Glomerular visceral epithelial cell (primary cell): Measurements from ENCODE around the gene STAP2.
A peak's percentile ranks its signal among the peaks of the same experiment; 100 is the strongest.

Source experiments
- DNase-seq: peaks from one replicate; pipeline ENCODE4 v3.0.0-alpha.2; 2016; ENCODE audit errors: extremely low spot score

The STAP2 gene

GRCh38 chr19:4338441-4339355 lies at the start of gene STAP2:
Gene STAP2, minus strand, starts transcription at chr19:4338827. Its CDS starts 74 bp downstream, at chr19:4338753.
- DNase-seq: peak; percentile 76

- peak; percentile 45 for DNase-seq
Observed at GRCh38 chr19:4386041-4386782, 47.6 kb upstream of the STAP2 start.

- no peak for DNase-seq
Observed at GRCh38 chr19:4385291-4386040, 46.8 kb upstream of the STAP2 start.

GRCh38 chr19:4380254-4380727 lies 41.7 kb upstream of the STAP2 start:
- no peak for DNase-seq

GRCh38 chr19:4379383-4380253 lies 41.0 kb upstream of the STAP2 start:
- DNase-seq: peak; percentile 96

- no peak for DNase-seq
Observed at GRCh38 chr19:4378886-4379285, 40.3 kb upstream of the STAP2 start.

GRCh38 chr19:4376991-4377781 lies 38.6 kb upstream of the STAP2 start:
- DNase-seq: peak; percentile 56

- DNase-seq: no peak
Observed at GRCh38 chr19:4376671-4376990, 38.0 kb upstream of the STAP2 start.

- no peak for DNase-seq
Observed at GRCh38 chr19:4376028-4376670, 37.5 kb upstream of the STAP2 start.

GRCh38 chr19:4375164-4376027 lies 36.8 kb upstream of the STAP2 start:
- peak; percentile 70 for DNase-seq

- peak; percentile 91 for DNase-seq
Observed at GRCh38 chr19:4374498-4375163, 36.0 kb upstream of the STAP2 start.

GRCh38 chr19:4373601-4374497 lies 35.2 kb upstream of the STAP2 start:
- DNase-seq: no peak

- DNase-seq: no peak
Observed at GRCh38 chr19:4373013-4373367, 34.4 kb upstream of the STAP2 start.

- no peak for DNase-seq
Observed at GRCh38 chr19:4372165-4373012, 33.8 kb upstream of the STAP2 start.

GRCh38 chr19:4371247-4372164 lies 32.9 kb upstream of the STAP2 start:
- no peak for DNase-seq
